ENCODE results near the gene CD79A. TPM values are rescaled to one million over a fixed set of nuclear protein-coding genes. Genes with fewer than 3 reads are reported as not detected.
A peak's percentile ranks its signal among the peaks of the same experiment; 100 is the strongest.

CD79A gene
- total RNA-seq, 1 donor from 2014 or later = 0.19 TPM

- DNase-seq (ENCODE audit: missing footprints) (no peak), ATAC-seq (no peak)
- intact Hi-C loops (cut with DNase I) = no loop called here
Observed at GRCh38 chr19:41879080-41879479, 2.0 kb downstream of the CD79A start.

DNA sequence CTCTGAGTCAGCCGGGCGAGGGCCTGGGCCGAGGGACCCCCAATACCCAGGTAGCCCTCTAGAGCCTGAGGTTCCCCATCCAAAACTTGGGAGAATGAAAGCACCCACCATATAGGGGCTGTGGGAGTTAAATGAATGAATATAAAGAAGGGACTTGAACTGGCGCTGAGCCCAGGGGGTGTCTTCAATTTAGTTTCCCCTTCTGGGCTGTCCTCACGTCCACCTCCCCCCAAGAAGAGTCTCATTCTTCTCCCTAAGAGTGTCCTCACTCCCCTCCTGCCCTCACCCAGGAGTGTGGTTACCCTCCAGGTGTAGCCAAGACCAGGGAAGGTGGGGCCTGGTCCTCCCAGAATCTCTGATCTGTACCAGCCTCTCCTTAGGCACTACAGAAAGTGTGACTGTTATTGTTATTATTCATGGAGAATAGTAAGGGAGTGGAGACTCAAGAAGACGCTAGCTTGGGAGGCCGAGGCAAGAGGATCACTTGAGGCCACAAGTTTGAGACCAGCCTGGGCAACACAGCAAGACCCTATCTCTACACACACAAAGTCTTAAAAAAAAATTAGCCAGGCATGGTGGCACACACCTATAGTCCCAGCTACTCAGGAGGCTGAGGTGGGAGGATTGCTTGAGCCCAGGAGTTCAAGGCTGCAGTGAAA is 2.7 kb downstream of the CD79A start:
- intact Hi-C loops (cut with DNase I) = no loop called here
- no peak for ATAC-seq
- peak; percentile 25 for DNase-seq (ENCODE audit: missing footprints)

- intact Hi-C loops (cut with DNase I) = no loop called here
- ATAC-seq (no peak), DNase-seq (ENCODE audit: missing footprints) (no peak)
Observed at GRCh38 chr19:41880329-41880708, 3.2 kb downstream of the CD79A start.

GRCh38 chr19:41882568-41883462 is 5.7 kb downstream of the CD79A start, which contains the start of gene ARHGEF1:
TSS of gene ARHGEF1 (plus strand) at chr19:41883184. CDS start at chr19:41888083, 4,899 bp downstream.
- ATAC-seq = peak; percentile 37
- DNase-seq (ENCODE audit: missing footprints) = peak; percentile 89
- intact Hi-C loops (cut with DNase I) = no loop called here

- DNase-seq (ENCODE audit: missing footprints) (no peak), ATAC-seq (no peak)
- intact Hi-C loops (cut with DNase I) = no loop called here
Observed at GRCh38 chr19:41883463-41883820, 6.4 kb downstream of the CD79A start.

DNA sequence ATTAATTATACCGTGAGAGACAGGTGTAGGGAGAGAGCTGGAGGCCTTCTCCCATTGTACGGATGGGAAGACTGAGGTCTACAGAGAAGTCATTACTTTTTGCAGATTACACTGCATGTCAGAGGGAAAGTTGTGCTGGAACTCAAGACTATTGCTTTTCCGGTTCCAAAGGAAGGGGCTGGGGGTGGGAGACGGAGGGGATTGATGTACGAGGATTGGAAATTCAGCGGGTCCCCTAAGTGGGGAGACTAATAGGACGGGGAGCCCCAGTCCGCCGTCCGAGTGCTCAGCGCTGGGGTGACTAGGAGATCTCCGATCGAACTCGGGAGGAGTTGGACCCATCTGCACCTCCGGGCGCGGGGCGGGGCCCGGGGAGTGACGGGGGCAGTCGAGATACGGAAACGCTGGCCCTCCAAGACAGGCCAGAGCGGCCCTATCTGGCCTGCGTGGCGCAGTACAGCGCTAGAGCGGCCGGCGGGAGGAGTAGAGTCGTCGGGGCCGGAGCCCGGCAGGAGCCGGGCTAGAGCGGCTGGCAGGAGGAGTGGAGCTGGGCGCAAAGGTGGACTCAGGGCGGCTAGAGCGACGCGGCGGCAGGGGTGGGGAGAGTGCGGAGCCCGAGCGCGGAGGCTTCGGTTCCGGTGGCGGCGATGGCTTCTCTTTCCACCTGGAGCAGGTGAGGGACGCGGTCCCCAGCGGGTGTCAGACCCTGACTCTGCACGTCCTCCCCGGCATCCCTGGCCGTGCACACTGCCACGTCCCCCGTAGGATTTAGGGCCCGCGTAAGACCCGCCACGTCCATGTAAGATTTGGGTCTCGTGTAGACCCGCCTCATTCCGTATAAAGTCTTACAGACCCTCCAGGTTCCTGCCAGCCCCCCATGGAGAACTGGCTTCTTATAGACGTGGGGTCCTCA is 7.0 kb downstream of the CD79A start:
- DNase-seq (ENCODE audit: missing footprints) (peak; percentile 97), ATAC-seq (peak; percentile 99)
- intact Hi-C loops (cut with DNase I) = loop anchor here (1.0 kb wide), 1 partner anchor 25 kb away; no protein-coding TSS in a partner anchor

GRCh38 chr19:41886761-41887710 is 10.0 kb downstream of the CD79A start:
- intact Hi-C loops (cut with DNase I) = no loop called here
- DNase-seq (ENCODE audit: missing footprints) (no peak), ATAC-seq (no peak)

DNA sequence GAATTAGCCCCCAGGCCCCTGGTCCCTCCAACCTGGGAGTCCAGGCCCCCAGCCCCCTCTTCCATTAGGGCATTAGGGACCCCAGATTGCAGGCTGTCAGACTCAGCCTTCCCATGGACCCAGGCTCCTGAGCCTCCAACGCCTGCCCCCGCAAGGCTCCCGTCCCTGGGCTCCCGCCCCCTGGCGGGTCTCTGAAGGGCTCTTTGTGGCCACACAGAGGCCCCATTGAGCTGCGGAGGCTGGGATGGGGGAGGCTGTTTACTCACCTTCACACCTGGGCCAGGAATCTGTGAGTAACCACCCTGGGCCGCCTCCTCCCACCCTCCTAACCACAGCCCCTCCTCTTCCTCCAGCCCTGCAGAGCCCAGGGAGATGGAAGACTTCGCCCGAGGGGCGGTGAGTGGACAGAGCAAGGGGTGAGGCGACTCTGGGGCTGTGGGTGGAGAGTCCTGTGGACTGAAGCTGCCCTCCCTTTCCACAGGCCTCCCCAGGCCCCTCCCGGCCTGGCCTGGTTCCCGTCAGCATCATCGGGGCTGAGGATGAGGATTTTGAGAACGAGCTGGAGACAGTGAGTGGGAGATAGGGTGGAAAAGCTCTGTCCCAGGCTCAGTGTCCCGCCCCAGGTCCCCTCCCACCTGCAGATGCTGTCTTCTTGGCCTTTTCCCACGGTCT is 10.8 kb downstream of the CD79A start:
- intact Hi-C loops (cut with DNase I) = no loop called here
- ATAC-seq = no peak

DNA sequence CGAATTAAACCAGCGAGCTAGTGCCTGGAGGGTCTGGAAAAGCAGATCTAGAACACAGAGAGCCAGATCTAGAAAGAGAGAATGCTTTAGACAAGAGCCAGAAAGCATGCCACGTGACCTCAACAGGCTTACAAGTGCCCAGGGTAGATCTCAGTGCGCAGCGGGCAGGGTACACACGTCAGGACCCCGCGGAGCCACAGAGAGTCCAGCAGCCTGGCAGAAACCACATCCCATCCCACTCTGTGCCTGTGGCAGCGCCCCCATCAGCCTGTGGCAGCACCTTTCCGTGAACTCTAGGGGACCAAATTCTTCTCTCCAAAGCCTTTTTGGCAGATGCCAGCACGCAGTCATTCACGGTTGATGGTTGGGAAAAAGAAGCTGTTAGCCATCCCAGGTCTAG is 11.8 kb downstream of the CD79A start:
- no peak for ATAC-seq
- DNase-seq (ENCODE audit: missing footprints) = no peak
- intact Hi-C loops (cut with DNase I) = no loop called here

More for the DNA sequence above, 10.8 kb downstream of the CD79A start:
- DNase-seq (ENCODE audit: missing footprints) = no peak

- DNase-seq (ENCODE audit: missing footprints) (no peak), ATAC-seq (no peak)
- intact Hi-C loops (cut with DNase I) = no loop called here
Observed at GRCh38 chr19:41889896-41890295, 12.8 kb downstream of the CD79A start.

GRCh38 chr19:41890936-41891335 is 13.9 kb downstream of the CD79A start:
- DNase-seq (ENCODE audit: missing footprints) (no peak), ATAC-seq (no peak)
- intact Hi-C loops (cut with DNase I) = no loop called here

- no peak for DNase-seq (ENCODE audit: missing footprints)
- intact Hi-C loops (cut with DNase I) = no loop called here
- ATAC-seq = no peak
Observed at GRCh38 chr19:41892173-41892902, 15.3 kb downstream of the CD79A start.

DNA sequence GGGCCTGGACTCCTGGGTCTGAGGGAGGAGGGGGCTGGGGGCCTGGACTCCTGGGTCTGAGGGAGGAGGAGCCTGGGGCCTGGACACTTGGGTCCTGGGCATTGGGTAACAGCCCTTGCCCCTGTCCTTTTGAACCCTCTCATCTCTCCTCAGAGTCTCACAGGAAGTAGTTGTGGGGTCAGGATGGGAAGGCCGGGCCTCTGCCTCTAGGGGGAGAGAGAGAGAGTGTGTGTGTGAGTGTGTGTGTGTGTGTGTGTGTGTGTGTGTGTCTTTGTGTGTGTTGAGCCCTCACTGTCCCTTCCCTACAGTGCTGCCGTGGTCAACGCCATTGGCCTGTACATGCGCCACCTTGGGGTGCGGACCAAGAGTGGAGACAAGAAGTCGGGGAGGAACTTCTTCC is 16.8 kb downstream of the CD79A start:
- ATAC-seq = no peak
- intact Hi-C loops (cut with DNase I) = no loop called here
- no peak for DNase-seq (ENCODE audit: missing footprints)

- intact Hi-C loops (cut with DNase I) = no loop called here
- no peak for ATAC-seq
- DNase-seq (ENCODE audit: missing footprints) = no peak
Observed at GRCh38 chr19:41894350-41894749, 17.3 kb downstream of the CD79A start.

DNA sequence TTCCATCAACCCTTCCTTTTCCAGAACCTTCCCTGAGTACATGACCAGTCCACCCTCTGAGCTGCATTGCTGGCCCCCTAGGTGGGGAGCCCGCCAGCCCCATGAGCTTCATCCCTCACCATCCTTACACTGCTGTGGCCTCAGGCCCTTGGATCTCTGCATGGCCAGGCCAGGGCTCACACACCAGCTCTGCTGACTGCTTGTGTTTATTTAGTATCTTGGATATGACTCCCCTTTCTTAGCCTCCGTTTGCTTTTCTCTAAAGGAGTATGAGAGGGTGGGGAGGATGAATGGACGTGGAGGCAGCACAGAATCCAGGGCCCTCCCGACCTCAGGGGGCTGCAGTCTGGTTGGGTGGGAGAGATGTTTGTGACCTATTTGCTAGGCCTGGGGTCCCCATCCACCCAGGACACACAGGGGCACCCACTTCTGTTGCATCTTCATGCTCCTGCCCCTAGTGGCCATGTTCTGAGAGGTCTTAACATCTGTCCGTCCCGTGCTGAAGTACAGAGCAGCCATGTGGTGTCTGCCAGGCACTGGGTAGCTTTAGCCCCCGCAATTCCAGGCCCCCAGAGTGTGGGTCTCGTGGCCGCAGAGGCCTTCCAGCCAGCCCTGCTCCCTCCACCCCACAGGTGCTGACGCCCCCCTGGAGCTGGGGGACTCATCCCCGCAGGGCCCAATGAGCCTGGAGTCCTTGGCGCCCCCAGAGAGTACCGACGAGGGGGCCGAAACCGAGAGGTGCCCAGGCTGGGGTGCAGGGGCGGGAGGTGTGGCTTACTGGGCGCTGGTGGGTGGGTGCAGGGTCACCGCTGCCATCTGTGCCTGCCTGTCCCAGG is 18.9 kb downstream of the CD79A start:
- ATAC-seq (no peak), DNase-seq (ENCODE audit: missing footprints) (no peak)
- intact Hi-C loops (cut with DNase I) = no loop called here

DNA sequence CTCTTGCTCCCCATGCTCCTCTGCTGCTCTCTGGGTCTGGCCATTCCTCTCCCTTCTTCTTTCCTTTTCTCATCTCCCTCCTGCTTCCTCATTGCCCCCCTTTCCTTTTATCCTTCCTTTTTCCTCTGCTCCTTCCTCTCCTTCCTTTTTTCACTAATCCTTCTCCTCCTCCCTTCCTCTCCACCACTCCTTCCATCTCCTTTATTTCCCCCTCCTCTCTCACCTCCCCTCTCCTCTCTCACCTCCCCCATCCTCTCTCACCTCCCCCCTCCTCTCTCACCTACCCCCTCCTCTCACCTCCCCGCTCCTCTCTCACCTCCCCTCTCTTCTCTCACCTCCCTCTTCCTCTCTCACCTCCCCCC is 19.5 kb downstream of the CD79A start:
- ATAC-seq = no peak
- intact Hi-C loops (cut with DNase I) = no loop called here
- no peak for DNase-seq (ENCODE audit: missing footprints)

All from Right ventricle myocardium inferior (tissue), 1 donor.